Memory B cell (primary cell): Measurements from ENCODE around the gene STRBP.

Experiments
- ATAC-seq: fragments of 150-1000 bp; cut with Tn5 transposase; 2 replicates; pipeline ENCODE4 v1.10.0; 2021; ENCODE audit warnings: low read depth, mild to moderate bottlenecking, moderate library complexity
- DNase-seq, 2 donors: peaks; one replicate each; pipeline ENCODE4 v3.0.0; 2022; ENCODE audit warnings: low spot score in 2 of 2
- H3K27ac Mint-ChIP-seq: one replicate; pipeline ENCODE4 v1.8.0; 2022; ENCODE audit warnings: mild to moderate bottlenecking, moderate library complexity, mixed read lengths
- H3K27me3 Mint-ChIP-seq: one replicate; pipeline ENCODE4 v1.8.0; 2022; ENCODE audit warnings: mixed read lengths
- H3K36me3 Mint-ChIP-seq: one replicate; pipeline ENCODE4 v1.8.0; 2022; ENCODE audit warnings: mild to moderate bottlenecking, mixed read lengths
- H3K4me1 Mint-ChIP-seq: one replicate; pipeline ENCODE4 v1.8.0; 2022; ENCODE audit warnings: mixed read lengths
- H3K4me3 Mint-ChIP-seq: one replicate; pipeline ENCODE4 v1.8.0; 2022; ENCODE audit warnings: mild to moderate bottlenecking, moderate library complexity, mixed read lengths
- H3K9me3 Mint-ChIP-seq: one replicate; pipeline ENCODE4 v1.8.0; 2022; ENCODE audit warnings: mixed read lengths

The STRBP gene

GRCh38 chr9:123138163-123138562, 130.2 kb downstream of the STRBP start:
- no peaks in the 10 kb centered on the region for H3K9me3 Mint-ChIP-seq
- H3K4me3 Mint-ChIP-seq, result no peak overlapping the region
- ATAC-seq, result no peak
- no peaks in the 10 kb centered on the region for H3K27me3 Mint-ChIP-seq
- H3K36me3 Mint-ChIP-seq, result peaks cover 30% of the 10 kb centered on the region
- peak overlapping the region; percentile 8 for H3K27ac Mint-ChIP-seq
- H3K4me1 Mint-ChIP-seq, result peaks cover 8% of the 10 kb centered on the region
- DNase-seq, result no peak

GRCh38 chr9:123135430-123135829, 133.0 kb downstream of the STRBP start:
- Mint-ChIP-seq H3K9me3 (no peaks in the 10 kb centered on the region), H3K27me3 (no peaks in the 10 kb centered on the region), H3K27ac (no peak overlapping the region), H3K4me3 (no peak overlapping the region), H3K36me3 (peaks cover 18% of the 10 kb centered on the region), H3K4me1 (peaks cover 4% of the 10 kb centered on the region)
- no peak for DNase-seq
- ATAC-seq, result no peak

GRCh38 chr9:123132696-123133095, 135.7 kb downstream of the STRBP start:
- H3K27ac Mint-ChIP-seq, result no peak overlapping the region
- no peak overlapping the region for H3K4me3 Mint-ChIP-seq
- H3K27me3 Mint-ChIP-seq, result no peaks in the 10 kb centered on the region
- H3K4me1 Mint-ChIP-seq, result peaks cover 8% of the 10 kb centered on the region
- ATAC-seq (no peak), DNase-seq (no peak)
- H3K9me3 Mint-ChIP-seq, result no peaks in the 10 kb centered on the region
- peaks cover 23% of the 10 kb centered on the region for H3K36me3 Mint-ChIP-seq

- Mint-ChIP-seq H3K4me1 (peaks cover 12% of the 10 kb centered on the region), H3K27me3 (no peaks in the 10 kb centered on the region), H3K27ac (no peak overlapping the region), H3K36me3 (peaks cover 26% of the 10 kb centered on the region), H3K4me3 (no peak overlapping the region), H3K9me3 (no peaks in the 10 kb centered on the region)
- ATAC-seq (no peak), DNase-seq (no peak)
Observed at GRCh38 chr9:123131993-123132392, 136.4 kb downstream of the STRBP start.

GRCh38 chr9:123131258-123131657, 137.1 kb downstream of the STRBP start:
- no peak overlapping the region for H3K27ac Mint-ChIP-seq
- ATAC-seq (no peak), DNase-seq (no peak)
- H3K36me3 Mint-ChIP-seq, result peaks cover 25% of the 10 kb centered on the region
- no peaks in the 10 kb centered on the region for H3K9me3 Mint-ChIP-seq
- H3K27me3 Mint-ChIP-seq, result no peaks in the 10 kb centered on the region
- H3K4me3 Mint-ChIP-seq, result no peak overlapping the region
- H3K4me1 Mint-ChIP-seq, result peaks cover 14% of the 10 kb centered on the region

GRCh38 chr9:123129423-123129822, 139.0 kb downstream of the STRBP start:
- Mint-ChIP-seq H3K27ac (peak overlapping the region; percentile 53), H3K36me3 (peaks cover 21% of the 10 kb centered on the region), H3K27me3 (no peaks in the 10 kb centered on the region), H3K4me3 (no peak overlapping the region), H3K9me3 (no peaks in the 10 kb centered on the region), H3K4me1 (peaks cover 15% of the 10 kb centered on the region)
- ATAC-seq (peak; percentile 24), DNase-seq (no peak)

GRCh38 chr9:123128591-123128990, 139.8 kb downstream of the STRBP start:
- Mint-ChIP-seq H3K4me1 (peaks cover 19% of the 10 kb centered on the region), H3K4me3 (no peak overlapping the region), H3K9me3 (no peaks in the 10 kb centered on the region), H3K27ac (peak overlapping the region; percentile 65), H3K36me3 (peaks cover 25% of the 10 kb centered on the region), H3K27me3 (no peaks in the 10 kb centered on the region)
- DNase-seq (no peak), ATAC-seq (no peak)

- peak; percentile 45 for ATAC-seq
- Mint-ChIP-seq H3K9me3 (no peaks in the 10 kb centered on the region), H3K4me3 (no peak overlapping the region), H3K36me3 (peaks cover 29% of the 10 kb centered on the region), H3K27me3 (no peaks in the 10 kb centered on the region), H3K4me1 (peaks cover 19% of the 10 kb centered on the region), H3K27ac (peak overlapping the region; percentile 65)
- no peak for DNase-seq
Observed at GRCh38 chr9:123127512-123128075, 140.8 kb downstream of the STRBP start.

- no peaks in the 10 kb centered on the region for H3K9me3 Mint-ChIP-seq
- H3K27ac Mint-ChIP-seq, result no peak overlapping the region
- DNase-seq, result no peak
- no peaks in the 10 kb centered on the region for H3K27me3 Mint-ChIP-seq
- peaks cover 20% of the 10 kb centered on the region for H3K36me3 Mint-ChIP-seq
- H3K4me3 Mint-ChIP-seq, result no peak overlapping the region
- H3K4me1 Mint-ChIP-seq, result peaks cover 9% of the 10 kb centered on the region
- ATAC-seq, result no peak
Observed at GRCh38 chr9:123121457-123121856, 146.9 kb downstream of the STRBP start.

- DNase-seq, result no peak
- H3K4me1 Mint-ChIP-seq, result peaks cover 7% of the 10 kb centered on the region
Observed at GRCh38 chr9:123120953-123121352, 147.4 kb downstream of the STRBP start.

GRCh38 chr9:123120131-123120530, 148.3 kb downstream of the STRBP start:
- Mint-ChIP-seq H3K4me3 (no peak overlapping the region), H3K9me3 (no peaks in the 10 kb centered on the region), H3K27me3 (no peaks in the 10 kb centered on the region), H3K4me1 (peaks cover 7% of the 10 kb centered on the region), H3K36me3 (peaks cover 19% of the 10 kb centered on the region), H3K27ac (no peak overlapping the region)
- ATAC-seq (no peak), DNase-seq (no peak)

More at GRCh38 chr9:123120953-123121352, 147.4 kb downstream of the STRBP start:
- H3K9me3 Mint-ChIP-seq, result no peaks in the 10 kb centered on the region
- H3K36me3 Mint-ChIP-seq, result peaks cover 16% of the 10 kb centered on the region
- no peaks in the 10 kb centered on the region for H3K27me3 Mint-ChIP-seq
- no peak for ATAC-seq
- no peak overlapping the region for H3K4me3 Mint-ChIP-seq
- H3K27ac Mint-ChIP-seq, result no peak overlapping the region

GRCh38 chr9:123119566-123119965, 148.8 kb downstream of the STRBP start:
- no peak overlapping the region for H3K4me3 Mint-ChIP-seq
- no peaks in the 10 kb centered on the region for H3K27me3 Mint-ChIP-seq
- peaks cover 25% of the 10 kb centered on the region for H3K36me3 Mint-ChIP-seq
- no peak for ATAC-seq
- H3K9me3 Mint-ChIP-seq, result no peaks in the 10 kb centered on the region
- no peak for DNase-seq
- H3K27ac Mint-ChIP-seq, result peak overlapping the region; percentile 82
- H3K4me1 Mint-ChIP-seq, result peaks cover 7% of the 10 kb centered on the region

GRCh38 chr9:123116036-123116435, 152.3 kb downstream of the STRBP start:
- Mint-ChIP-seq H3K4me3 (no peak overlapping the region), H3K36me3 (peaks cover 21% of the 10 kb centered on the region), H3K4me1 (peaks cover 8% of the 10 kb centered on the region), H3K9me3 (no peaks in the 10 kb centered on the region), H3K27me3 (no peaks in the 10 kb centered on the region), H3K27ac (peak overlapping the region; percentile 60)
- DNase-seq (no peak), ATAC-seq (no peak)

- H3K27me3 Mint-ChIP-seq, result no peaks in the 10 kb centered on the region
- DNase-seq (no peak), ATAC-seq (no peak)
- peak overlapping the region; percentile 56 for H3K27ac Mint-ChIP-seq
- H3K4me1 Mint-ChIP-seq, result peaks cover 8% of the 10 kb centered on the region
- H3K4me3 Mint-ChIP-seq, result no peak overlapping the region
- peaks cover 21% of the 10 kb centered on the region for H3K36me3 Mint-ChIP-seq
- H3K9me3 Mint-ChIP-seq, result no peaks in the 10 kb centered on the region
Observed at GRCh38 chr9:123115146-123115913, 153.1 kb downstream of the STRBP start.

GRCh38 chr9:123113185-123113584, 155.2 kb downstream of the STRBP start:
- peak overlapping the region; percentile 84 for H3K27ac Mint-ChIP-seq

More at GRCh38 chr9:123113185-123113584, 155.2 kb downstream of the STRBP start:
- H3K27me3 Mint-ChIP-seq, result no peaks in the 10 kb centered on the region
- H3K36me3 Mint-ChIP-seq, result peaks cover 17% of the 10 kb centered on the region
- DNase-seq, result no peak
- H3K4me3 Mint-ChIP-seq, result no peak overlapping the region
- H3K4me1 Mint-ChIP-seq, result peaks cover 6% of the 10 kb centered on the region
- H3K9me3 Mint-ChIP-seq, result no peaks in the 10 kb centered on the region
- ATAC-seq, result no peak
